ENCODE measurements around the gene OR5K4.

DNA sequence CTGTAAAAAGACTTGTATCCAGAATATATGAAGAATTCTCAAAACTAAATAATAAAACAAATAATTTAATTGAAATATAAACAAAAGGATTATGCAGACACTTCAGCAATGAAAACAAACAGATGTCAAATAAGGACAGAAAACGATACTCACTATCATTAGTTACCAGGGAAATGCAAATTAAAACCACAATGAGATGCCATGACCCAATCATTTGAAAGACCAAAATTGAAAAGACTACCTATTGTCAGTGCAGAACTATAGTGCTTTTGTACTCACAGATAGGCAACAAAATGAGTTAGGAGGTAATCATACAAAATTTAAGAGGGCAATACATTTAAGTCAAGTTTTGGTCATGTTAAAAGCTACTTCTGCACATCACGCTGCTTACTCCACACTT lies 31.6 kb upstream of the OR5K4 start:
- TF ChIP-seq, protein P1, sequence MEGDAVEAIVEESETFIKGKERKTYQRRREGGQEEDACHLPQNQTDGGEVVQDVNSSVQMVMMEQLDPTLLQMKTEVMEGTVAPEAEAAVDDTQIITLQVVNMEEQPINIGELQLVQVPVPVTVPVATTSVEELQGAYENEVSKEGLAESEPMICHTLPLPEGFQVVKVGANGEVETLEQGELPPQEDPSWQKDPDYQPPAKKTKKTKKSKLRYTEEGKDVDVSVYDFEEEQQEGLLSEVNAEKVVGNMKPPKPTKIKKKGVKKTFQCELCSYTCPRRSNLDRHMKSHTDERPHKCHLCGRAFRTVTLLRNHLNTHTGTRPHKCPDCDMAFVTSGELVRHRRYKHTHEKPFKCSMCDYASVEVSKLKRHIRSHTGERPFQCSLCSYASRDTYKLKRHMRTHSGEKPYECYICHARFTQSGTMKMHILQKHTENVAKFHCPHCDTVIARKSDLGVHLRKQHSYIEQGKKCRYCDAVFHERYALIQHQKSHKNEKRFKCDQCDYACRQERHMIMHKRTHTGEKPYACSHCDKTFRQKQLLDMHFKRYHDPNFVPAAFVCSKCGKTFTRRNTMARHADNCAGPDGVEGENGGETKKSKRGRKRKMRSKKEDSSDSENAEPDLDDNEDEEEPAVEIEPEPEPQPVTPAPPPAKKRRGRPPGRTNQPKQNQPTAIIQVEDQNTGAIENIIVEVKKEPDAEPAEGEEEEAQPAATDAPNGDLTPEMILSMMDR (IDR thresholded peaks at IDR 0.05): no peak
- TF ChIP-seq REST (IDR thresholded peaks at IDR 0.05; ENCODE audit: low read depth, low read length) (no peak), MXI1 (IDR thresholded peaks at IDR 0.05; ENCODE audit: low read depth, low read length) (no peak), NRF1 (IDR thresholded peaks at IDR 0.05; ENCODE audit: low read depth, low read length) (no peak), SIN3A (IDR thresholded peaks at IDR 0.05; ENCODE audit: borderline replicate concordance, low read depth, low read length) (no peak), POLR2AphosphoS5 (IDR thresholded peaks at IDR 0.05; ENCODE audit: low read depth, low read length) (no peak), FOXJ3 (CRISPR knock-in tag; IDR thresholded peaks at IDR 0.05) (no peak), TAF1 (IDR thresholded peaks at IDR 0.05; ENCODE audit: borderline replicate concordance, low read depth, low read length) (no peak), YY1 (IDR thresholded peaks at IDR 0.05; ENCODE audit: low read depth) (no peak)
- TF ChIP-seq, protein P2, sequence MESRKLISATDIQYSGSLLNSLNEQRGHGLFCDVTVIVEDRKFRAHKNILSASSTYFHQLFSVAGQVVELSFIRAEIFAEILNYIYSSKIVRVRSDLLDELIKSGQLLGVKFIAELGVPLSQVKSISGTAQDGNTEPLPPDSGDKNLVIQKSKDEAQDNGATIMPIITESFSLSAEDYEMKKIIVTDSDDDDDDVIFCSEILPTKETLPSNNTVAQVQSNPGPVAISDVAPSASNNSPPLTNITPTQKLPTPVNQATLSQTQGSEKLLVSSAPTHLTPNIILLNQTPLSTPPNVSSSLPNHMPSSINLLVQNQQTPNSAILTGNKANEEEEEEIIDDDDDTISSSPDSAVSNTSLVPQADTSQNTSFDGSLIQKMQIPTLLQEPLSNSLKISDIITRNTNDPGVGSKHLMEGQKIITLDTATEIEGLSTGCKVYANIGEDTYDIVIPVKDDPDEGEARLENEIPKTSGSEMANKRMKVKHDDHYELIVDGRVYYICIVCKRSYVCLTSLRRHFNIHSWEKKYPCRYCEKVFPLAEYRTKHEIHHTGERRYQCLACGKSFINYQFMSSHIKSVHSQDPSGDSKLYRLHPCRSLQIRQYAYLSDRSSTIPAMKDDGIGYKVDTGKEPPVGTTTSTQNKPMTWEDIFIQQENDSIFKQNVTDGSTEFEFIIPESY (IDR thresholded peaks at IDR 0.05; ENCODE audit: borderline replicate concordance, low read depth): no peak

Data from SK-N-SH (cell line).